Neural cell (in vitro differentiated cells): ENCODE results near the gene FAU. TPM values are rescaled to one million over a fixed set of nuclear protein-coding genes. Genes with fewer than 3 reads are reported as not detected.

Experiments used
- H2AFZ ChIP-seq: fragments of 200-600, 300-800 bp; sonication (generic), shearing (Covaris generic); 2 replicates; pipeline ENCODE4 v1.6.0; 2014; ENCODE audit warnings: low read depth, mild to moderate bottlenecking, antibody characterized with exemption, low read length, moderate library complexity
- H3F3A ChIP-seq: fragments of 200-600 bp; shearing (Covaris generic); 2 replicates; pipeline ENCODE4 v1.6.1; 2016; ENCODE audit warnings: mild to moderate bottlenecking, moderate library complexity, mixed read lengths, antibody characterized with exemption, low read length; ENCODE audit not compliant: insufficient read depth, poor library complexity, severe bottlenecking
- H3K27ac ChIP-seq: fragments of 200-600, 300-800 bp; sonication (generic), shearing (Covaris generic); 2 replicates; pipeline ENCODE4 v1.5.1; 2014; ENCODE audit warnings: mild to moderate bottlenecking, low read length, moderate library complexity
- H3K27me3 ChIP-seq: fragments of 300-800, 200-600 bp; sonication (generic), shearing (Covaris generic); 2 replicates; pipeline ENCODE4 v1.6.0; 2014; ENCODE audit warnings: mild to moderate bottlenecking, low read depth, low read length, moderate library complexity; ENCODE audit not compliant: insufficient read depth
- H3K36me3 ChIP-seq: fragments of 300-800, 200-600 bp; sonication (generic), shearing (Covaris generic); 2 replicates; pipeline ENCODE4 v1.5.1; 2014; ENCODE audit warnings: mild to moderate bottlenecking, antibody characterized with exemption, low read length, moderate library complexity; ENCODE audit not compliant: insufficient read depth
- H3K4me2 ChIP-seq: fragments of 300-800, 200-600 bp; sonication (generic), shearing (Covaris generic); 2 replicates; pipeline ENCODE4 v1.6.0; 2014; ENCODE audit warnings: mild to moderate bottlenecking, low read length
- H3K4me3 ChIP-seq: fragments of 300-800, 200-600 bp; sonication (generic), shearing (Covaris generic); 2 replicates; pipeline ENCODE4 v1.5.1; 2014; ENCODE audit warnings: mild to moderate bottlenecking, low read length, moderate library complexity
- H3K79me2 ChIP-seq: fragments of 200-600 bp; shearing (Covaris generic); replicated peaks from 2 replicates; pipeline ENCODE4 v1.6.0; 2014; ENCODE audit warnings: mild to moderate bottlenecking, low read length, moderate library complexity; ENCODE audit not compliant: insufficient read depth
- H3K9ac ChIP-seq: fragments of 300-800, 200-600 bp; sonication (generic), shearing (Covaris generic); 2 replicates; pipeline ENCODE4 v1.6.1; 2016; ENCODE audit warnings: mild to moderate bottlenecking, low read length, mixed read lengths
- H3K9me2 ChIP-seq: fragments of 200-600 bp; shearing (Covaris generic); 2 replicates; pipeline ENCODE4 v1.6.1; 2016; ENCODE audit warnings: mild to moderate bottlenecking, low read length, mixed read lengths; ENCODE audit not compliant: insufficient read depth
- H3K9me3 ChIP-seq: fragments of 200-600, 300-800 bp; sonication (generic), shearing (Covaris generic); 2 replicates; pipeline ENCODE4 v1.6.1; 2016; ENCODE audit warnings: mild to moderate bottlenecking, mixed run types, low read length, moderate library complexity, mixed read lengths
- H4K20me1 ChIP-seq: fragments of 200-600 bp; shearing (Covaris generic); 2 replicates; pipeline ENCODE4 v1.6.1; 2016; ENCODE audit warnings: mild to moderate bottlenecking, mixed run types; ENCODE audit not compliant: insufficient read depth
- CTCF ChIP-seq: fragments of 450-650 bp; IDR thresholded peaks from 2 replicates; pipeline ENCODE4 v1.5.1; 2014; ENCODE audit warnings: antibody characterized with exemption, mild to moderate bottlenecking, moderate library complexity; ENCODE audit not compliant: poor library complexity, severe bottlenecking
- EP300 ChIP-seq: fragments of 450-650 bp; conservative IDR thresholded peaks from 2 replicates; pipeline ENCODE4 v1.6.1; 2014; ENCODE audit warnings: antibody characterized with exemption, mild to moderate bottlenecking, moderate library complexity; ENCODE audit not compliant: poor library complexity, severe bottlenecking
- MXI1 ChIP-seq: fragments of 450-650 bp; conservative IDR thresholded peaks from 2 replicates; pipeline ENCODE4 v1.6.1; 2014; ENCODE audit warnings: antibody characterized with exemption, mild to moderate bottlenecking; ENCODE audit not compliant: poor library complexity, severe bottlenecking
- POLR2AphosphoS5 ChIP-seq: IDR thresholded peaks from 2 replicates; pipeline ENCODE4 v1.6.1; 2012
- RAD21 ChIP-seq: fragments of 450-650 bp; conservative IDR thresholded peaks from 2 replicates; pipeline ENCODE4 v1.6.1; 2014; ENCODE audit warnings: antibody characterized with exemption, mild to moderate bottlenecking, moderate library complexity
- REST ChIP-seq: IDR thresholded peaks from 2 replicates; pipeline ENCODE4 v1.6.1; 2012; ENCODE audit warnings: borderline replicate concordance
- SMC3 ChIP-seq: fragments of 450-650 bp; conservative IDR thresholded peaks from 2 replicates; pipeline ENCODE4 v1.6.1; 2014; ENCODE audit warnings: antibody characterized with exemption, mild to moderate bottlenecking, moderate library complexity; ENCODE audit not compliant: poor library complexity
- TAF1 ChIP-seq: IDR thresholded peaks from 2 replicates; pipeline ENCODE4 v1.6.1; 2012; ENCODE audit warnings: low read depth
- polyA plus RNA-seq: library from polyadenylated mRNA; depleted of rRNA; stranded (reverse); fragments of >200 nt; gene quantifications from 2 replicates; pipeline ENCODE4 v1.2.3, GENCODE V29; 2014

FAU gene
- polyA plus RNA-seq, 1 donor from 2014 or later = 420 TPM

- Histone ChIP-seq H3F3A (no peaks in the 10 kb centered on the region), H4K20me1 (no peaks in the 10 kb centered on the region), H3K9ac (no peak overlapping the region), H3K9me3 (no peaks in the 10 kb centered on the region), H3K36me3 (peaks cover 10% of the 10 kb centered on the region), H3K4me3 (no peak overlapping the region), H2AFZ (no peak overlapping the region), H3K9me2 (no peaks in the 10 kb centered on the region), H3K79me2 (peaks cover 31% of the 10 kb centered on the region), H3K27me3 (no peaks in the 10 kb centered on the region), H3K4me2 (no peak overlapping the region), H3K27ac (no peak overlapping the region)
- TF ChIP-seq CTCF (no peak), POLR2AphosphoS5 (no peak)
Observed at GRCh38 chr11:65124480-65125196, 2.7 kb upstream of the FAU start.

- Histone ChIP-seq H3K4me2 (peak overlapping the region; percentile 98), H4K20me1 (no peaks in the 10 kb centered on the region), H3K4me3 (peak overlapping the region; percentile 73), H3K27me3 (no peaks in the 10 kb centered on the region), H3K27ac (peak overlapping the region; percentile 91), H3K9me2 (no peaks in the 10 kb centered on the region), H2AFZ (no peak overlapping the region), H3F3A (no peaks in the 10 kb centered on the region), H3K79me2 (peaks cover 31% of the 10 kb centered on the region), H3K36me3 (peaks cover 10% of the 10 kb centered on the region), H3K9me3 (no peaks in the 10 kb centered on the region), H3K9ac (peak overlapping the region; percentile 97)
- TF ChIP-seq REST (no peak), SMC3 (no peak), TAF1 (no peak), CTCF (no peak), RAD21 (no peak), EP300 (no peak), MXI1 (no peak)
Observed at GRCh38 chr11:65121447-65121864, 478 bp downstream of the FAU start.
